Fibroblast of gingiva (primary cell): ENCODE measurements around the gene SPDYE6.
"Not testable (repeated sequence)": the region's sequence is repeated elsewhere in the genome, so short reads cannot be mapped to it uniquely, and the experiment has no call there.

Experiments
- DNase-seq: peaks from one replicate; pipeline ENCODE4 v3.0.0-alpha.2; 2011; ENCODE audit warnings: low read depth

Gene SPDYE6

GRCh38 chr7:102363549-102364393 is 7.5 kb upstream of the SPDYE6 start:
- DNase-seq: peak; percentile 99

- DNase-seq: not testable (repeated sequence)
Measured at GRCh38 chr7:102346983-102347382, 9.3 kb downstream of the SPDYE6 start.

- not testable (repeated sequence) for DNase-seq
Measured at GRCh38 chr7:102340599-102341368, 15.5 kb downstream of the SPDYE6 start.

- DNase-seq: not testable (repeated sequence)
Measured at GRCh38 chr7:102337420-102337819, 18.8 kb downstream of the SPDYE6 start.

- not testable (repeated sequence) for DNase-seq
Measured at GRCh38 chr7:102337002-102337401, 19.2 kb downstream of the SPDYE6 start.

GRCh38 chr7:102335574-102335973 is 20.7 kb downstream of the SPDYE6 start:
- DNase-seq: not testable (repeated sequence)

GRCh38 chr7:102330666-102331460 is 25.4 kb downstream of the SPDYE6 start:
- DNase-seq: not testable (repeated sequence)

GRCh38 chr7:102329366-102329765 is 26.9 kb downstream of the SPDYE6 start:
- not testable (repeated sequence) for DNase-seq

GRCh38 chr7:102328863-102329262 is 27.4 kb downstream of the SPDYE6 start:
- not testable (repeated sequence) for DNase-seq

GRCh38 chr7:102327183-102327582 is 29.1 kb downstream of the SPDYE6 start:
- not testable (repeated sequence) for DNase-seq

- DNase-seq: no peak
Measured at GRCh38 chr7:102326157-102326889, 29.9 kb downstream of the SPDYE6 start.

- DNase-seq: not testable (repeated sequence)
Measured at GRCh38 chr7:102325106-102325505, 31.1 kb downstream of the SPDYE6 start.

GRCh38 chr7:102323914-102324195 is 32.4 kb downstream of the SPDYE6 start:
- DNase-seq: no peak

GRCh38 chr7:102322202-102322715 is 34.0 kb downstream of the SPDYE6 start:
- DNase-seq: no peak

GRCh38 chr7:102321351-102322201 is 34.7 kb downstream of the SPDYE6 start:
- no peak for DNase-seq

- DNase-seq: no peak
Measured at GRCh38 chr7:102320601-102321350, 35.5 kb downstream of the SPDYE6 start.

- no peak for DNase-seq
Measured at GRCh38 chr7:102320181-102320580, 36.1 kb downstream of the SPDYE6 start.

- no peak for DNase-seq
Measured at GRCh38 chr7:102319671-102320070, 36.6 kb downstream of the SPDYE6 start.

- no peak for DNase-seq
Measured at GRCh38 chr7:102318482-102318971, 37.7 kb downstream of the SPDYE6 start.
